Measurements from ENCODE around the gene TRIM63. TPM values are rescaled to one million over a fixed set of nuclear protein-coding genes. Genes with fewer than 3 reads are reported as not detected.

TRIM63 gene
- total RNA-seq, 3 donors from 2014 or later (not counting 1 experiment from before 2014, with no cell fraction given): not detected

GRCh38 chr1:26034504-26035202 lies 32.8 kb downstream of the TRIM63 start:
- peaks cover 0 to 14% of the 10 kb centered on the region in 2 donors for H3K27me3 Mint-ChIP-seq (ENCODE audit: low read depth in 2 of 2)

DNA sequence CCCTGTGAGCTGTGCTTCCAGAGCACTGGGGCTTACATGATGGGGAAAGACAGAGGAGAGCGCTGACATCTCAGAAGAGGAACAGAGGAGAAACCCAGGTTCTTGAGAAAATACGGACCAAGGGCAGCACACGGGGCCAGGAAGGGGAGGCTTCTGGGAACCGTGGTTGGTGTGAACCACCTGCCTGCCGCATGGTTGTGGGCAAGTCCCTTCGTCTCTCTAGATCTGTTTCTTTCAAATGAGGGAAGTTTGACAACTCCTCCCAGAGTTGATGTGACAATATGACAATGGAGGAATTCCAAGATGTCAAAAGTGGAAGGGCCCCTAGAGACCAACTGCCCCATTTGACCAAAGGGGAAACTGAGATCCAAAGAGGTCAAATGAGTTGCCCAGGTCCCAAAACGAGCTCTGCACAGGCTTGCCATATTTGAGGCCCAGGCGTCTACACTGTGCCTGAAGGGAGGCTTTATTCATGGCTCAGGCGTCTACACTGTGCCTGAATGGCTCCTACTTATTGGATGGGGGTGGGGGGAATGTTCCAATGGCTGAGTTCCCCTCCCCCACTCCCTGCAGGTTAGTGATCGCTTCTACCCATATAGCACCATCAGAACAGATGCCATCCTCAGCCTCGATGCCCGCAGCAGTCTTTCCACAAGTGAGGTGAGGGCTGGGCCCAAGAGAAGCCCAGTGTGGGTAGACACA lies 34.6 kb downstream of the TRIM63 start:
- H3K27ac ChIP-seq (ENCODE audit: low read length): no peak overlapping the region
- Mint-ChIP-seq H3K4me3 (no peak overlapping the region), H3K36me3 (no peaks in the 10 kb centered on the region), H3K27me3 (ENCODE audit: low read depth in 2 of 2) (peaks cover 0 to 14% of the 10 kb centered on the region in 2 donors), H3K9me3 (no peaks in the 10 kb centered on the region), H3K27ac (no peak overlapping the region), H3K4me1 (peaks cover 9 to 20% of the 10 kb centered on the region in 2 donors)
- no peak overlapping the region for H3K4me3 ChIP-seq (ENCODE audit: low read length)
- TF ChIP-seq, protein P1, sequence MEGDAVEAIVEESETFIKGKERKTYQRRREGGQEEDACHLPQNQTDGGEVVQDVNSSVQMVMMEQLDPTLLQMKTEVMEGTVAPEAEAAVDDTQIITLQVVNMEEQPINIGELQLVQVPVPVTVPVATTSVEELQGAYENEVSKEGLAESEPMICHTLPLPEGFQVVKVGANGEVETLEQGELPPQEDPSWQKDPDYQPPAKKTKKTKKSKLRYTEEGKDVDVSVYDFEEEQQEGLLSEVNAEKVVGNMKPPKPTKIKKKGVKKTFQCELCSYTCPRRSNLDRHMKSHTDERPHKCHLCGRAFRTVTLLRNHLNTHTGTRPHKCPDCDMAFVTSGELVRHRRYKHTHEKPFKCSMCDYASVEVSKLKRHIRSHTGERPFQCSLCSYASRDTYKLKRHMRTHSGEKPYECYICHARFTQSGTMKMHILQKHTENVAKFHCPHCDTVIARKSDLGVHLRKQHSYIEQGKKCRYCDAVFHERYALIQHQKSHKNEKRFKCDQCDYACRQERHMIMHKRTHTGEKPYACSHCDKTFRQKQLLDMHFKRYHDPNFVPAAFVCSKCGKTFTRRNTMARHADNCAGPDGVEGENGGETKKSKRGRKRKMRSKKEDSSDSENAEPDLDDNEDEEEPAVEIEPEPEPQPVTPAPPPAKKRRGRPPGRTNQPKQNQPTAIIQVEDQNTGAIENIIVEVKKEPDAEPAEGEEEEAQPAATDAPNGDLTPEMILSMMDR (IDR thresholded peaks at IDR 0.05): no peak
- intact Hi-C loops (cut with micrococcal nuclease): no loop called here
- ATAC-seq (no peak), DNase-seq (no peak)
- peaks cover 19% of the 10 kb centered on the region for H3K4me1 ChIP-seq (ENCODE audit: control insufficient read depth, insufficient read depth, low read length)
- WGBS (ENCODE audit: insufficient coverage): 75% methylated on average over 10 of the region's 12 CpGs
- no peaks in the 10 kb centered on the region for H3K9me3 ChIP-seq (ENCODE audit: control insufficient read depth, insufficient read depth, low read length)
- no peaks in the 10 kb centered on the region for H3K36me3 ChIP-seq (ENCODE audit: control insufficient read depth, insufficient read depth, low read length)
- H3K27me3 ChIP-seq (ENCODE audit: control insufficient read depth, insufficient read depth, low read length): peaks cover 8% of the 10 kb centered on the region

More at GRCh38 chr1:26034504-26035202, 32.8 kb downstream of the TRIM63 start:
- DNase-seq (peak in 1 of 2 donors; percentile 19), ATAC-seq (no peak)
- intact Hi-C loops (cut with micrococcal nuclease): loop anchor here (5.0 kb wide), 1 partner anchor 113 kb away; no protein-coding TSS in a partner anchor
- H3K4me1 ChIP-seq (ENCODE audit: control insufficient read depth, insufficient read depth, low read length): peaks cover 19% of the 10 kb centered on the region
- H3K27me3 ChIP-seq (ENCODE audit: control insufficient read depth, insufficient read depth, low read length): peaks cover 8% of the 10 kb centered on the region
- Mint-ChIP-seq H3K4me3 (peak overlapping the region; percentile 97), H3K27ac (peak overlapping the region in 1 of 2 donors; percentile 89), H3K4me1 (peaks cover 9 to 20% of the 10 kb centered on the region in 2 donors), H3K9me3 (no peaks in the 10 kb centered on the region), H3K36me3 (no peaks in the 10 kb centered on the region)
- H3K27ac ChIP-seq (ENCODE audit: low read length): no peak overlapping the region
- WGBS (ENCODE audit: insufficient coverage): 23% methylated on average over 15 of the region's 15 CpGs
- H3K36me3 ChIP-seq (ENCODE audit: control insufficient read depth, insufficient read depth, low read length): no peaks in the 10 kb centered on the region
- H3K9me3 ChIP-seq (ENCODE audit: control insufficient read depth, insufficient read depth, low read length): no peaks in the 10 kb centered on the region
- TF ChIP-seq, protein P1 (IDR thresholded peaks at IDR 0.05): no peak
- peak overlapping the region; percentile 97 for H3K4me3 ChIP-seq (ENCODE audit: low read length)

GRCh38 chr1:26031611-26032220 lies 35.7 kb downstream of the TRIM63 start:
- intact Hi-C loops (cut with micrococcal nuclease): no loop called here
- no peaks in the 10 kb centered on the region for H3K9me3 ChIP-seq (ENCODE audit: control insufficient read depth, insufficient read depth, low read length)
- 87% methylated on average over 3 of the region's 3 CpGs for WGBS (ENCODE audit: insufficient coverage)
- H3K36me3 Mint-ChIP-seq: no peaks in the 10 kb centered on the region
- H3K27me3 ChIP-seq (ENCODE audit: control insufficient read depth, insufficient read depth, low read length): peaks cover 8% of the 10 kb centered on the region
- no peak overlapping the region for H3K4me3 ChIP-seq (ENCODE audit: low read length)
- DNase-seq (no peak), ATAC-seq (no peak)
- no peaks in the 10 kb centered on the region for H3K9me3 Mint-ChIP-seq
- H3K27me3 Mint-ChIP-seq (ENCODE audit: low read depth in 2 of 2): peaks cover 0 to 14% of the 10 kb centered on the region in 2 donors
- TF ChIP-seq, protein P1 (IDR thresholded peaks at IDR 0.05): no peak
- H3K4me1 Mint-ChIP-seq: peaks cover 9 to 20% of the 10 kb centered on the region in 2 donors
- H3K36me3 ChIP-seq (ENCODE audit: control insufficient read depth, insufficient read depth, low read length): no peaks in the 10 kb centered on the region
- no peak overlapping the region for H3K4me3 Mint-ChIP-seq
- H3K27ac Mint-ChIP-seq: no peak overlapping the region
- H3K4me1 ChIP-seq (ENCODE audit: control insufficient read depth, insufficient read depth, low read length): peaks cover 19% of the 10 kb centered on the region
- no peak overlapping the region for H3K27ac ChIP-seq (ENCODE audit: low read length)
